ENCODE data around the gene DENND1A. TPM values are rescaled to one million over a fixed set of nuclear protein-coding genes. Genes with fewer than 3 reads are reported as not detected.

DENND1A gene
- total RNA-seq, 4 donors from 2014 or later: 20.9 to 33.6 (median 23.7) TPM

DNA sequence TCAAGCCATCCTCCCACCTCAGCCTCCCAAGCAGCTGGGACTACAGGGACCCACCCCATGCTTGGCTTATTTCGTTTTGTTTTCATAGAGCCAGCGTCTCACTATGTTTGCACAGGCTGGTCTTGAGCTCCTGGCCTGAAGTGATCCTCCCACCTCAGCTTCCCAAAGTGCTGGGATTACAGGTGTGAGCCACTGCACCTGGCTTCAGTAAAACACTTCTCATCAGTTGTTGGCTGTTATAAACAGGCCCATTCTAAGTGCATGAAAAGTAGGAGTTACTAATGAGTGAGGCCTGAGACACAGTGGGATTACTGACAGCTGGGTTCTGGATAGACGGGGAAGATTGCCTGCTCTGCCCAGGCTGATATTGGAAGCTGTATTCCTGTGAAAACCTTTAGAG lies 570.4 kb downstream of the DENND1A start:
- peaks cover 21% of the 10 kb centered on the region for H3K27me3 ChIP-seq
- H3K4me1 ChIP-seq: peaks cover 0 to 9% (median 0%) of the 10 kb centered on the region in 3 donors
- no peak for ATAC-seq
- no peak overlapping the region for H3K4me3 ChIP-seq
- no peaks in the 10 kb centered on the region for H3K9me3 ChIP-seq
- WGBS, 2 donors (ENCODE audit: low coverage in 1 of 2): 50 to 79% methylated on average over 1 to 3 of the region's 3 CpGs
- H3K27ac ChIP-seq: no peak overlapping the region
- no peaks in the 10 kb centered on the region for H3K36me3 ChIP-seq
- TF ChIP-seq POLR2AphosphoS5 (IDR thresholded peaks at IDR 0.05): no peak
- TF ChIP-seq EP300 (IDR thresholded peaks at IDR 0.05): no peak
- no peak for TF ChIP-seq POLR2A (IDR thresholded peaks at IDR 0.05)
- TF ChIP-seq, protein P1, sequence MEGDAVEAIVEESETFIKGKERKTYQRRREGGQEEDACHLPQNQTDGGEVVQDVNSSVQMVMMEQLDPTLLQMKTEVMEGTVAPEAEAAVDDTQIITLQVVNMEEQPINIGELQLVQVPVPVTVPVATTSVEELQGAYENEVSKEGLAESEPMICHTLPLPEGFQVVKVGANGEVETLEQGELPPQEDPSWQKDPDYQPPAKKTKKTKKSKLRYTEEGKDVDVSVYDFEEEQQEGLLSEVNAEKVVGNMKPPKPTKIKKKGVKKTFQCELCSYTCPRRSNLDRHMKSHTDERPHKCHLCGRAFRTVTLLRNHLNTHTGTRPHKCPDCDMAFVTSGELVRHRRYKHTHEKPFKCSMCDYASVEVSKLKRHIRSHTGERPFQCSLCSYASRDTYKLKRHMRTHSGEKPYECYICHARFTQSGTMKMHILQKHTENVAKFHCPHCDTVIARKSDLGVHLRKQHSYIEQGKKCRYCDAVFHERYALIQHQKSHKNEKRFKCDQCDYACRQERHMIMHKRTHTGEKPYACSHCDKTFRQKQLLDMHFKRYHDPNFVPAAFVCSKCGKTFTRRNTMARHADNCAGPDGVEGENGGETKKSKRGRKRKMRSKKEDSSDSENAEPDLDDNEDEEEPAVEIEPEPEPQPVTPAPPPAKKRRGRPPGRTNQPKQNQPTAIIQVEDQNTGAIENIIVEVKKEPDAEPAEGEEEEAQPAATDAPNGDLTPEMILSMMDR (IDR thresholded peaks at IDR 0.05): no peak

DNA sequence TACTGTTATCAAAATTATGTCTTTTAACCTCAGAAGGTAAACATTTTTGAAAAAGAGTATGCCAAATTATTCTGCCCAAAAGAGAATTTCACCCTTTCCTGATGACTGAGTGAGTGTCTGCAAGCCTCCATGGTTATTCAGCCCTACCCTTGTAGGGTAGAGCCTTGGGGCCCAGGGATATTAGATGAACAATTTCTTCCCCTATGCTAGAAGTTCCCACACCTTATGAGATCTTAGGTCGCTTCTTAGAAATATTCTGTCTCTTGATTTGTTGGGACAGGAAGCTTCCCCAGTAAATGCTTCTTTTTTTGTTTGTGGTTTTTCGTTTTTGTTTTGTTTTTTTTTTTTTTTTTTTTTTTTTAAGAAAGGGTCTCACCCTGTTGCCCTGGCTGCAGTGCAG lies 570.8 kb downstream of the DENND1A start:
- no peak for ATAC-seq
- 76% methylated on average over 2 of the region's 2 CpGs; no CpG with 5 or more reads in 1 of the 2 donors for WGBS, 2 donors (ENCODE audit: low coverage in 1 of 2)
- H3K4me3 ChIP-seq: no peak overlapping the region
- TF ChIP-seq POLR2AphosphoS5 (IDR thresholded peaks at IDR 0.05) (no peak), POLR2A (IDR thresholded peaks at IDR 0.05) (no peak), EP300 (IDR thresholded peaks at IDR 0.05) (no peak)
- TF ChIP-seq, protein P1 (IDR thresholded peaks at IDR 0.05): no peak
- H3K36me3 ChIP-seq: no peaks in the 10 kb centered on the region
- peaks cover 0 to 13% (median 0%) of the 10 kb centered on the region in 3 donors for H3K4me1 ChIP-seq
- H3K9me3 ChIP-seq: no peaks in the 10 kb centered on the region
- H3K27ac ChIP-seq: no peak overlapping the region
- H3K27me3 ChIP-seq: peaks cover 25% of the 10 kb centered on the region

DNA sequence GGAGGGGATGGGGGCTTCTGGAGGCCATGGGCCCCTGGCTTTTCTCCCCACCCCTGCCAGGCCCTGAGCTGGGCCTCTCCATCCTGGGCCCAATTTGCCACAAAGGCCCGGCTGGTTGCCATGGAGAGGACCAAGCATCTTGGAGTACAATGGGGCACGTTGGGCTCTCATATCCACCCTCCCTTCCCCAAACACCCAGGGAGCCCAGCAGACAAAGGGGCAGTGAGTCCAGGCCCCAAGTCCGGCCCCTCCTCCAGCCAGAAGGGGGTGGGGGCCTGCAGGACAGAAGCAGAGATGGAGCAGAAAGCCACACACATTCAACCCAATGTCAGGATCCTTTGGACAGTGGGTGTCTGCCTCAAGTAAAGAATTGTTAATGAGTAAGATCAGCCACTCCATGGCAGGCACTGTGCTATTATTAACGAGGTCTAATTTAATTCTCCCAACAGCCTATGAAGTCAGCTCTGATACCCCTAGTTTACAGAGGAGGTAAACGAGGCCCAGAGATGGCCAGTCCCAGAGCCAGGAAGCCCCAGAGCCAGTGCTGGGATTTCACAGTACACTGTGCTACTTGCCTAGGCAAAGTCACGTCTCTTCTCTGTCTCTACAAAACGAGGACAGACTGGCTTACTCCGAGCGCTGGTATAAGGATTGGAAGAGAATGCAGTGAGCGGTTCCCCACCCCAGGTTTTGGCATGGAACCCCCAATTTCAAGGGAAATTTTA lies 571.6 kb downstream of the DENND1A start:
- ATAC-seq: no peak
- Histone ChIP-seq H3K4me3 (no peak overlapping the region), H3K36me3 (no peaks in the 10 kb centered on the region), H3K4me1 (peaks cover 0 to 18% (median 2%) of the 10 kb centered on the region in 3 donors), H3K27ac (no peak overlapping the region), H3K9me3 (no peaks in the 10 kb centered on the region), H3K27me3 (peaks cover 33% of the 10 kb centered on the region)
- TF ChIP-seq POLR2AphosphoS5 (IDR thresholded peaks at IDR 0.05) (no peak), POLR2A (IDR thresholded peaks at IDR 0.05) (no peak), EP300 (IDR thresholded peaks at IDR 0.05) (no peak)
- TF ChIP-seq, protein P1 (IDR thresholded peaks at IDR 0.05): no peak
- WGBS, 2 donors (ENCODE audit: low coverage in 1 of 2): 70 to 77% methylated on average over 5 to 10 of the region's 10 CpGs

DNA sequence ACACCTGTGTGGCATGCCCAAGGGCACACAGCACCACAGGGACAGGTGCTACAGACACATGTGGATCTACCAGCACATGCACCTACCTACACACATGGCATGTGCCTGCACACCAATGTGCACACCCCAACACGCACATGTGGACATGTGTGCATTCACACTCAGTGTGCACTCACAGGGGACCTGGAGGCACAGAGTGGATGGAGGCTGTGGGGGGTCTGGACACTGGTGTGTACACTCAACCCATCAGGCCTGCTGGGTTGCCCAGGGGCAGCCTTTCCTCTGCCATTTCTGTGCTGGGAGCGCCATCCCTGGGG lies 572.2 kb downstream of the DENND1A start:
- no peak overlapping the region for H3K27ac ChIP-seq
- H3K9me3 ChIP-seq: no peaks in the 10 kb centered on the region
- no peak for TF ChIP-seq EP300 (IDR thresholded peaks at IDR 0.05)
- TF ChIP-seq, protein P1 (IDR thresholded peaks at IDR 0.05): no peak
- H3K36me3 ChIP-seq: no peaks in the 10 kb centered on the region
- no CpG with 5 or more reads among the region's 2 CpGs for WGBS, 2 donors (ENCODE audit: low coverage in 1 of 2)
- peaks cover 37% of the 10 kb centered on the region for H3K27me3 ChIP-seq
- no peak for ATAC-seq
- H3K4me1 ChIP-seq: peaks cover 0 to 18% (median 2%) of the 10 kb centered on the region in 3 donors
- H3K4me3 ChIP-seq: no peak overlapping the region
